Prostate gland (tissue), 2 donors: ENCODE data around the gene SRGAP3.

Experiments used
- CTCF ChIP-seq, 4 experiments: fragments of 200-600 bp in 2 of 4; fragments of 450-650 bp in 2 of 4; sonication (generic) in 2 of 4; IDR thresholded peaks; 1 replicate in 3 of 4; 2 replicates in 1 of 4; pipeline ENCODE4 v1.5.1; 2016 to 2019; ENCODE audit warnings: antibody characterized with exemption in 4 of 4, mild to moderate bottlenecking in 2 of 4, moderate library complexity in 2 of 4
- POLR2AphosphoS5 ChIP-seq: sonication (generic); formaldehyde crosslinking; IDR thresholded peaks from one replicate; pipeline ENCODE4 v1.6.1; 2017; ENCODE audit warnings: antibody characterized with exemption

GRCh38 chr3:9250236-9250635, 790 bp upstream of the SRGAP3 start:
- TF ChIP-seq POLR2AphosphoS5 (no peak), CTCF (IDR thresholded peaks at IDR 0.05) (no peak)
